Stimulated activated CD4-positive, alpha-beta T cell treated with anti-CD3 and anti-CD28 coated beads, Interleukin-4, amount 100 ng/mL, for 48 hours (primary cell): Measurements from ENCODE around the gene CHERP.

Experiments
- DNase-seq, 2 donors: peaks; one replicate each; pipeline ENCODE4 v3.0.0-alpha.2; 2020; ENCODE audit warnings: low read depth in 2 of 2

CHERP gene

GRCh38 chr19:16542045-16542909, at the start of gene CHERP:
Gene CHERP, minus strand, starts transcription at chr19:16542437. Its CDS starts 59 bp downstream, at chr19:16542378.
- peak; percentile 89 to 92 for DNase-seq

DNA sequence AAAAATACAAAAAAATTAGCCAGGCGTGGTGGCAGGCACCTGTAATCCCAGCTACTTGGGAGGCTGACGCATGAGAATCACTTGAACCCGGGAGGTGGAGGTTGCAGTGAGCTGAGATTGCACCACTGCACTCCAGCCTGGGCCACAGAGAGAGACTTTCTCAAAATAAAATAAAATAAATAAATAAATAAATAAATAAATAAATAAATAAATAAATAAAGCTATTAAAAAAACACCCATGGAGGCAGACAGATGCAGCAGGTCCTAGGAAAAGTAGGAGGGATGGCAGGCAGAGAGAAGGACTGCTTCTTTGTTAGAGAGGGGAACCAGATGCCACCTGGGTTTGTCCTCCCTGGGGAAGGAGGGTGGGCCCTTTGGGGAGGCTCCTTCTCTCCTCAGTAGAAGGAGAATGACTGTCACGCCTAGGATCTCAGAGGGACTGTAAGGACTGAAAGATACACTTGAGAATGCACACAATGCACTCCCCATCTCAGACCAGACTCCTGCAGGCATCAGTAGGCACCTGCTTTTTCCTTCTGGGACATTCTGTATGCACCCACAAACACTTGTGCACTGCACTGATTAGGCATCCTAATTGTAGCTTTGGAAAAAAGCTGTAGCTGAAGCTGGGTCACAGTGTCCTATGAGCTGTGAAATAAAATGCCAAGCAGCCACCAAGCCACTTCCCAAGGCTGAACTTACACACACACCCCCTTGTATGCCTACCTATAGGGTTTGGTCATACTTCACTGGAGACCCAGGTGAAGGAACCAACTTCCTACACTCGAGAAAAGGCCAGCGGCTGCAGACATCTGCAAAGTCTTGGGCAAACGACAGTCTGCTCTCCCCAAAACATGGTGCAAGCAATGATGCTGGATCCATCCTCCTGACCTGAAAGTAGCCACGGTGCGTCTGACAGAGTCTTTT, 48.9 kb upstream of the CHERP start:
- no peak for DNase-seq

- no peak for DNase-seq
Observed at GRCh38 chr19:16589917-16590316, 47.7 kb upstream of the CHERP start.

GRCh38 chr19:16588824-16589577, 46.8 kb upstream of the CHERP start:
- DNase-seq = no peak

DNA sequence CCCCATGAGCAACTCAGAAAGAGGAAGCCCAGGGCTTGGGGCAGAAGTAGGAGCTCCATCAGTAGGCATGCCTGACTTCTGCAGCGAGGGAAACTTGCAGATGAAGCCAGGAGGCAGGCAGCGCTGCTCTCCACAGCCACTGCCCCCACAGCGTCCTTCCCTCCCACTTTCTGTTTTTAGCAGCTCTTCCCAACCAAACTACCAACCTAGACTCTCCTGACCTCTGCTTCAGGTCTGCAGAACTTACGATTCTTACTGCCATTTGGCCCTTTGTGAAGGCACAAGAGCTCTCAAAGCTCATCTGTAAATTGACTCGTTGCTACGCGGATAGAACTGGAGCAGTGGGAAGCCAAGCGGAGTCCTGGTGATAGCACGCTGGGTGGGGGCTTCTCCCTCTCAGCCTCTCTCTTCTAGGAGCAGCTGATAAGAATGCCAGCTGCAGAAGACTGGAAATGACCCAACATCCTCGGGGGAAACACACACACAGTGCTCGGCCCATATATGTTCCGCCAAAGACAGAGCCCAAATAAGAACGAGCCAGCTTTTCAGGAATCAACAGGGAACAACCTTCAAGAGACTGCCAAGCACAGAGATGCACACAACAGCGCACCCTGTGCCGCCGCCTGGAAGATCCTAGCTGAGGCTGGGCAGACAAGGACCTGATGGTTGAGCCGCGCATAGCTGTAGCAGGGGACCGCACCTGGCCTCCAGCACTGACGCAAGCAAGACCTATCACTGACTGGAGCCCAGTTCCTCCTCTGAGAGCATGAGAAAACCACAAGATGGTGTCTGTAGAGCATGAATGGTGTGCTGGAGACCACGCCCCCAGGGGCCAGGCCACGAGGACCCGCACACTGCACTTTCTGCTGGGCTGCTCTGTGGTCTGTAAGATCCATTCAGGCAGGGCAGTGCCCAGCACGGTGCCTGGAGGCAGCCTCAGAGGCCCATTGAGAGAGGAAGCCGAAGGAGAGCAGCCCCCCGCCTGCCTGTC, 45.9 kb upstream of the CHERP start:
- peak; percentile 47 to 54 for DNase-seq

DNA sequence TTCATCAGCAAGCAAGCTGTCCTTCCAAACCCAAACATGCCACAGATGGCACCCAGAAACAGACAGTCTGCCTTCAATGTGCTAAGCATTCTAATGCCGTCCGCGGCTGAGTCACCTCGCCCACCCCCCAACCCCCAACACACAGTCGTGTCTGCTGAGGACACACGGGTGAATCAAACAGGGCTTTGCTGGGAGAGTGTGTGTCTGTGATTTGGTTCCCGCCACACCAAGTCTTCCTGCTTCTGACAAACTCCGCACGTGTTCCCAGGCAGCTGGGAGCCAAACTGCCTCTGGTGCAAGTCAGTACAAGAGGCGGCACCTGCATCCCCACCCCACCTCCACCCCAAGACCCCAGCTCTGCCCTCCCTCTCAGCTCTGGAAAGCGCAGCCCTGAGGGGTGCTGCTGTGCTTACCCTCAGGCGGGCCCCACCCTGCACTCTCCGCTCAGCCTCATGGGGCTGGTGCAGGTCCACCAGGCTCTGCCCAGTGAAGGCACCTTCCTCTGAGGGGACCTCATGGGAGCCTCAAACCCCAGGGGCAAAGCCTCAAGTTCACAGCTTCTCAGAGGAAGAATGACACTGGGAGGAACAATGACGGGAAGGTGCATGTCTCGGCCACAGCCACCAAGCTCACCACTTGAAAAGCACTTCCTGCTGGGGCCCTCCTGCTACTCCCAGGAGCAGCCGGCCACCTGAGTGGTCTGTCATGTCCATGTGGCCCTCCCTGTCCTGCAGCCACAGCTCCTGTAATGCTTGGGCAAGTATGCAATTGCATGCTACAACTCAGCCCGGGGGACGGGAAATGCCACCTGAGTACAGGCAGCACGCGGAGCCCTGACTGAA, 45.0 kb upstream of the CHERP start:
- peak; percentile 31 to 46 for DNase-seq

DNA sequence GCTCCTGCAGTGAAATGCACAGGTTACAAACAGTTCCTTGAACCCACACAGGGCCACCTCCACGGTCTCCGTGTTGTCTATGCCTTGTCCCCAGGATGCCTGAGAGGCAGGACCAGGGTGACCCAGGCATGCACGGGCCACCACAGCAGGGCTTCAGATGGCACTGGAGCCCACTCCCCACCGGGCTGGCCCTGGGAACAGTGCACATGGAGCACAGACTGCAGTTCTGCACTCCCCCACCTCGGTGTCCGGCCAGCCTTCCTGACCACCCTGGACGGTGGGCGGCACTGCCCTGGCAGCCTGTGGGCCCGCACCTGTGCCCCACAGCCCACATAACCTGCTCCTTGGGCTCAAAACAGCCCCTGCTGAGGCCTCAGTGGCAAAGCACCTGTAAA, 44.2 kb upstream of the CHERP start:
- no peak for DNase-seq

GRCh38 chr19:16585808-16586476, 43.7 kb upstream of the CHERP start:
- peak in 1 of 2 donors; percentile 33 for DNase-seq

DNA sequence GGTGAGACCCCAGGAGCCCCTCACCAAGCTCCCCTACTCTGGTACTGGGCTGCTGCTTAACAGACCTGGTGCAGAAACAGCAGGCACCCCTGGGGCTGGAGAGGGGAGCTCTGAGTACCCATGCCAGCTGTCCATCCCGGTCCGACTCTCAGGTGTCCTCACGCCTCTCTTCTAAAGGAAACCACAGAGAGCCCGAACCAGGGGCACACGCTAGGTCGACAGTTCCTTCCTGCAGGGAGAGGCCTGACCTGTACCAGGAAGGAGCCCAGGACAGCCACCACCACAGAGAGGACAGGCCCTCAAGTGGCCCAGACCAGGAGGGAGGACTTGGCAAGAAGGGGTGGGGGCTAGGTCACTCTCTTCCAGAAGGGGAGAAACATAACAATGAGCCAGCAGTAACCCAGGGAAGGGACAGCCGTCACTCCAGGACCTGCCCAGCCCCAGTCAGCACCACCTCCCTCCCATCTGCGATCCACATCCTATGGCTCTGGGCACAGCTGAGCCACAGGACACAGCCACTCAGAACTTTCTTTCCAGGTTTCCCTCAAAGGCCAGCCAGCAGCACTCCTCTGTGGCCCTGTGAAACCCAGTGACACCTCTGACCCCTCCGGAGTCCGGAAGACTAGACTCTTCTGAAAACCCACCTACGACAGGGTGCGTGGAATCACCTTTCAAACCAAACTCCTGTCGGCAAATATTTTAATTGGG, 43.0 kb upstream of the CHERP start:
- DNase-seq = no peak

DNA sequence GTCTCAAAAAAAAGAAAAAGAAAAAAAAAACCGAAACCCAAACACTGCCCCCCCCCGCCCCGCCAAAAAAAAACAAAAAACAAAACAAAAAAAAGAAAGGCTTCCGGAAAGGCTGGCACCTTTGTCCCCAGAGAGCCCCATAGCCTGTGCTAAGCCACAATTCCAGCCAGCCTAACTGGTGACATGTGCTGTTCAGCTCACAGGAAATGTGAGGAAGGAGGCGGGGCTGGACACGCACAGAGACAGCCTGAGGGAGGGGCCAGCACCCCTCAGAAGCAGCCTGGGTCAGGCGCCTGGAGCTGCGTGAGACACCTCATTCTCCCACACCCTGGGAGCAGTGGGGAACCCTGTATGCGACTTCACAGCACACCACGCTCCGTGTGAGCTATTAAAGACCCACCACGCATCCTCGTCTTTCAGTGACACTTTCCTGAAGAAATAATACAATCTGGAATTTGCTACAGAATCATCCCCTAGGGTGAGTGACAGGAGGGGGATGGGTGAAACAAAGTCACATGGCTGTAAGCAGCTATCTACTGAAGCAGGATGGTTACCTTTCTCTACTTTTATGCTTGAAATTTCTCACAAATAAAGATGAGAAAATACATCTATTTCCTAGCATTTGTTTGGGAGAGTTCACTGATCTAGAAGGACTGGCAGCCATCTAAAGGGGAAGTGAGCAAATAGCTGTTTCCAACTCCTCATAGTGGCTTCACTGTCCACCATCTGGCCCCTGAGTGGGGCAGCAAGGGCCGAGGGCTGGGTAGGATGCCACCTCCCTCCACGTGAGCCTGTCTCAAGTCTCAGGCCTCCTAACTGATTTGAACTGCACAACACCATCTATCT, 42.2 kb upstream of the CHERP start:
- peak; percentile 77 to 87 for DNase-seq

DNA sequence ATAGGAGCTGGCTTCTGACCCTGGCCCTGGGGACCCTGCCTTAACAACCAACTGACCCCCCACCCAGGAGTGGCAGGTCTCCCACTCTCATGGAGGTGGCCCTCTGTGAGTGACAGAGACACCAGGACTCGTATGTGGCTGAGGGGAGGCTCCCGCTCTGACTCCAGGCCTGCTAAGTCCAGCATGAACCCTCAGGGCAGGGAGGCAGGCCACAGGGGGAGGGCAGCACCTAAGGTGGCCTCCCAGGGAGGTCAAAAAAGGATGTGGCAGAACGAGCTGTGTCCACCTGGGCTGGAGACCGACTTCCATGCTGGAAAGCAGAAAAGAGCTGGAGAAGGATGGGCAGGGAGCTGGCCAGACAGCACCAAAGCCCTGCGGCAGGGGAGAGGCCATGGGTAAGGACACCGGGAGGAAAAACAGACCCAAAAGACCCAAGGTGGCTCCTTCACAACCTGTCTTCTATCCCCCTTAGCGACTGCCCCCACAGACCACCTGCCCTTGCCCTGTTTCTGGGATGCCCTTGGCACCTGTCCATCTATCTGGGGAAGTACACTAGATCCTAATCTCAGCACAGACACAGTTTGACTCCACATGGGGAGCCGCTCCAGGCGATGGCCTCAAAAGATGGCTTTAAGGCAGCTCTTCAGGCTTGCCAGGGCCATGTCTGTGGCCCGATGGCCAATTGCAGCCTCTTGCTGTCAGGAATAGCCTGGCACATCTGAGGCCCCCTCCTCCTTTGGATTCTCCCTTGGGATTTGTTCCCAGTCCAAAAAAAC, 40.4 kb upstream of the CHERP start:
- no peak for DNase-seq

- no peak for DNase-seq
Observed at GRCh38 chr19:16581971-16582343, 39.7 kb upstream of the CHERP start.

- no peak for DNase-seq
Observed at GRCh38 chr19:16581145-16581970, 39.1 kb upstream of the CHERP start.

- no peak for DNase-seq
Observed at GRCh38 chr19:16579381-16579780, 37.1 kb upstream of the CHERP start.

GRCh38 chr19:16577531-16577985, 35.3 kb upstream of the CHERP start:
- DNase-seq = no peak
